Activated T-cell treated with anti-CD3 and anti-CD28 coated beads for 24 hours (primary cell): Measurements from ENCODE around the gene MPO.

ENCODE experiments used
- DNase-seq: peaks from one replicate; pipeline ENCODE4 v3.0.0-alpha.2; 2020; ENCODE audit warnings: low read depth

The MPO gene

DNA sequence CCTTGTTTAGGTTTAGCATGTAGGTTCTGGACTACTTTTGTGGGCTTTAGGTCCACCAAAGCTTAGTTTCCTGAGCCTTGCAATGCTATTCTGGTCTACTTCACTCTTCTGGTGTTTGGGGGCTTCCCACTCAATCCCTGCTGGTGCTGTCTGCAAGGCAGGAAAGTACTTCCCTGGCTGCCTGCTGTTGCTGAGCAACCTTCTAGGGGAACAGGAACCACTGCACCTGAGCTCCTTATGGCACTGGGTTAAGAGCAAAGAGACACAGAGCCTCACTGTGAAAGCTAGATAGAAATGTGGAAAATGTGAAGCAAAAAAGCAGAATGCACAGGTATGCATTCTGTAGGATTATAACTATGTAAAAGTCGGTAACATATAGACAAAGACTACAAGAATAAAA lies 17.0 kb downstream of the MPO start:
- no peak for DNase-seq

DNA sequence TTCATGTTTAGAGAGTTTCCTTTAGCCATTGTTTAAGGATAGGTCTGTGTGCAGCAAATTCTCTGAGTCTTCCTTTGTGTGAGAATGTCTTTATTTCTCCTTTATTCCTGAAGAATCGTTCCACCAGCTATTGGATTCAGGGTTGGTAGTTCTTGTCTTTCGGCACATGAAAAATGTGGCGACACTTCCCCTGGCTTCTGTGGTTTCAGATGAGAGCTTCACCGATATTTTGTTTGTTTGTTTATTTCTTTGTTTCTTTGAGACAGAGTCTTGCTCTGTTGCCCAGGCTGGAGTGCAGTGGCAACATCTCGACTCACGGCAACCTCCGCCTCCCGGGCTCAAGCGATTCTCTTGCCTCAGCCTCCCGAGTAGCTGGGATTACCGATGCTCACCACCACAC lies 18.6 kb downstream of the MPO start:
- no peak for DNase-seq

DNA sequence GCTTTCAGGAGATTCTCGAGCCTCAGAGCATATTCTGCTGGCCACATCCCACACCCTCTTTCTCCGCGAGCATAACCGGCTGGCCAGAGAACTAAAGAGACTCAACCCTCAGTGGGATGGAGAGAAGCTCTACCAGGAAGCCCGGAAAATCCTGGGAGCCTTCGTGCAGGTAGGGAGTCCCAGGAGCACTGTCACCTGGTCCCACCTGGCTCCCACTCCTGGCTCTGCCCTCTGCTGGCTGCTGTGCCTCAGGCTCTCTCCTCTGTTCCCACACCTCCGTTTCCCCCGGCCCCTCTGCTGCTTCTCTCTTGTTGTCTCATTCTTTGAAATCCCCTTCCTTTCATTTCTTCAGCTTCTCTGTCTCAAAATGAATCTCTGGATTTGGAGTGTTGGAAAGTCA lies 25.9 kb downstream of the MPO start:
- no peak for DNase-seq

DNA sequence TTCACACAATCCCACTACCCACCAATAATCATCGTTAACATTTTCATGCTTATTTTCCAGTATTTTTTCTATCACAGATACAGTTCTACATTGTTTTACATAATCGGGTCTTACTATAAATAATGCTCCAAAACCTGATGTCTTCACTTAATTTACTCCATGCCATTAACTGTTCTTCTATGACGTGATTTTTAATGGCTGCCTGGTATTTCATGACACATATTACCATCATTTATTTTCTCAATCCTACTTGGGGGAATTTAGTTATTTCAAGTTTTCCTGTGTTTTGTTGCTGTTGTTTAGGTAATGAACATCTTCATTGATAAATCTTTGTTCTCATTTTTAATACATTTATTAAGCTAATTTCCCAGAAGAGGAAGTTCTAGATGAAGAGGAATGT lies 27.7 kb downstream of the MPO start:
- DNase-seq: no peak

DNA sequence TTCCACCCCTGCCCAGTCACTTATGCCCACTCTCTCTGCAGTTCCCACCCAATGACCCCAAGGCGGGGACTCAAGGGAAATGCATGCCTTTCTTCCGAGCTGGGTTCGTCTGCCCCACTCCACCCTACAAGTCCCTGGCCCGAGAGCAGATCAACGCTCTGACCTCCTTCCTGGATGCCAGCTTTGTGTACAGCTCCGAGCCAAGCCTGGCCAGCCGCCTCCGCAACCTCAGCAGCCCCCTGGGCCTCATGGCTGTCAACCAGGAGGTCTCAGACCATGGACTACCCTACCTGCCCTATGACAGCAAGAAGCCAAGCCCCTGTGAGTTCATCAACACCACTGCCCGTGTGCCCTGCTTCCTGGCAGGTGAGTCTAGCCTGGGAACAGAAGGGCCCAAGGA lies 28.6 kb downstream of the MPO start:
- DNase-seq: no peak

DNA sequence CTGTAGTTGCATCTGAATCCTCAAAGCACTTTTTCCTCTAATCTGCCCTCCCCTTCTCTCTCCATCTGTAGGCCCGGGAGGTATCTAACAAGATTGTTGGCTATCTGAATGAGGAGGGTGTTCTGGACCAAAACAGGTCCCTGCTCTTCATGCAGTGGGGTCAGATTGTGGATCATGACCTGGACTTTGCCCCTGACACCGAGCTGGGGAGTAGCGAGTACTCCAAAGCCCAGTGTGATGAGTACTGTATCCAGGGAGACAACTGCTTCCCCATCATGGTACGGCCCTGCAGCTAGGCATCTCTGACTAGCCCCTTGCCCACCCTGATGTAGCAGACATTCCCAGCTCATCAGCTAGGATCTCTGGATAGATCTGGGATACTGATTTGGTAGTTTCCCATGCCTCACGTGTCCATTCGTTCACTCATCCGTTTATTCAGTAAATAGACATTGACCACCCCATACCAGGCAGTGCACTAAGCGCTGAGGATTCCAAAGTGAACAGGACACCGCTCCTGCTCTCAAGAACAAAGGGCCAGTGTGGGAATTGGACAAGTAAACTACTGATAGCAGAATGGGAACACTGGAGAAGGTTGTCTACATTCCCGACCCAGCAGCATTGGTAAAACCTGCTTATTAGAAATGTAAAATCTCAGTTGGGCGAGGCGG lies 30.3 kb downstream of the MPO start:
- no peak for DNase-seq

DNA sequence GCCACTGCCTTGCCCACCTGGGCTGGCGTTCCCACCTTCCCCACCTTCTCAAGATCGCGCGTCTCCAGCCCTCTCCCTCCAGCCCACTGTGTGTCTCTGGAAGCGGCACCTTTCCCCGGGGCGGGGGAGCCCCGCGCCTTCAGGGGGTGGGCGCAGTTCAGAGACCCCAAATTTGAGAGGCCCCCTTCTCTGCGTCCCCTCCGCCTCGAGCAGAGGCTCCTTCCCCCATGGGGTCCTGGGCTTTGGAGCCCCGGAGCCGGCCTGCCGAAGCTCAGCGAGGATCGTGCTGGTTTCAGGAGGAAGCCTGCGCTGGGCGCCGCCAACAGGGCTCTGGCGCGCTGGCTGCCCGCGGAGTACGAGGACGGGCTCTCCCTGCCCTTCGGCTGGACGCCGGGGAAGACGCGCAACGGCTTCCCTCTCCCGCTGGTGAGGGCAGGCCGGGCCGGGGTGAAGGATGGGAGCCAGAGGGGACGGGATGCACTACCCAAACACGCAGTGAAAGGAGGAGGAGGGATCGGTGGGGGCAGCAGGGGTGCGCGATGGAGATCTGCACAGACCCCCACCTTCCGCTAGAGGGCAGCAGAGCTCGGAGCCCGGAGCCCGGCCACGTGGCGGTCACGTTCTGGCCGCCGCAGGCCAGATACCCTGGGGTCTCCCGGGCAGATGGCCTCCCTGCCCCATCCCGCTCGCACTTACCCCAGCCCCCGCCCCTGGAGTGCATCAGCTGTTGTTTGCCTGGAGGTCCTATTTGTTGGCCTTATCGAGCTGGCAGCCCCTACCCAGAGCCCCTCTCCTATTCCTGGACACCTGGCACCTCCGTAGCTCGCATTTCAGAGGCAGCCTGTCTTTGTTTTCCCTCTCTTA lies 31.2 kb downstream of the MPO start:
- DNase-seq: peak; percentile 76

DNA sequence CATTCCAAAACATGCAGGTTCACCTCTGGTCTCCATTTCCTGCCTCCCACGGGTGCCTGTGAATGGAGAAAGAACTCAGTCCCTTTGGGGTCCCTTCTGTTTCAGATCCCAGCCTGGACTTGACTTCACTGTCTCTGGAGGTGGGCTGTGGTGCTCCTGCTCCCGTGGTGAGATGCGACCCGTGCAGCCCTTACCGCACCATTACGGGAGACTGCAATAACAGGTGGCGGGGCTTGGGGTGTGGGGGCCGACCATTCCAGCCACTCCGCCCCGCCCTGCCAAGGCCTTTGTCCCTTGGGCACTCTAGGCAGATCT lies 31.8 kb downstream of the MPO start:
- DNase-seq: no peak

DNA sequence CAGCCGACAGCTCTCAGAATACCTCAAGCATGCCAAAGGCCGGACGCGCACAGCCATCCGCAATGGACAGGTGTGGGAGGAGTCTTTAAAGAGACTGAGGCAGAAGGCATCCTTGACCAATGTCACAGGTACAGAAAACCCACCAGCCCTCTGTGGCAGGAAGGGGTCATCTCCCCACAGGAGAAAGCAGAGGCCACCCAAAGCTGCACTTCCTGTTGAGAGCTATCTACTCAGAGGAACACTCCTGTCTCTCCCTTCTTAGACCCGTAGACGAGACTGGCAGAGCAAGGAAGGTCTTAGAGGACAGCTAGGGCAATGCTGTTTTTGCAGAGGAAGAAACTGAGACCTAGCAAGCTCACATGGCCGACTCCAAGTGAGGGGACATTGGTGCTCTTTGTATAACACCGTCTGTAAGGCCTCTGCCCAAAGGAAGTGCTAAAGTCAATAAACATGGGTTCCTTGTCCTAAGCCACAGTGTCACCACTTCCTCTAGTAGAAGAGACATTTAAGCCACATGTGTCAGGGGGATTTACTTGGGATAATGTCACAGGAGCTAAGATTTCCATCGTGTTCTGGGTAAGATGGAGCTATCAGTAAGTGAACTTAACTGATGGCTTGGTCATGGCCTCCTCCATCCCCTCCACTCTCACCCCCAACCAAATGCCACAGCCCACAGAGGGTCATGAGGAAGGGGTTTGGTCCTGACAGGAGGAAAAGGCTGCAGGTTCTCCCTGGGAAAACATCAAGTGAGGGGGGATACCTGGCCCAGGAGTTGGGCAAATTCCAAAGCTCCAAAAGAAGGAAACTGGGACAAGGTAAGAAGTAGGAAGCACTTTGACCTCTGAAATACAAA lies 33.0 kb downstream of the MPO start:
- no peak for DNase-seq

DNA sequence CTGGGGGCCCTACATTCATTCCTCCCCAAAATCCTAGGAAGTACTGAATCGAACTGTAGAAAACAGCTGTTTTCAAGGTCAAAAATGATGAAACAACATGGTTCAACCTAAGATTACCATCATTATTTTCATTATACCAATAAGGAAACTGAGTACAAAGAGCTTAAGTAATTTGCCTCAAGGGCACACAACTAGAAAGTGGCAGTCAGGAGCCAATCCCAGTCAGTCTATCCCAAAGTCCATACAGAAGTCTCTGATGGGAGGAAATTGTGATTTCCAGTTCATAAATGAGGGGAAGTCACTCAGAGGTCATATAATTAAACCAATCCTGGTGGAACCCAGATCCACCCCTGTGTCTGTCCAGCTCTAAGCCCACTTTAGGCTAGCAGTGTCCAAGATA lies 34.0 kb downstream of the MPO start:
- no peak for DNase-seq

DNA sequence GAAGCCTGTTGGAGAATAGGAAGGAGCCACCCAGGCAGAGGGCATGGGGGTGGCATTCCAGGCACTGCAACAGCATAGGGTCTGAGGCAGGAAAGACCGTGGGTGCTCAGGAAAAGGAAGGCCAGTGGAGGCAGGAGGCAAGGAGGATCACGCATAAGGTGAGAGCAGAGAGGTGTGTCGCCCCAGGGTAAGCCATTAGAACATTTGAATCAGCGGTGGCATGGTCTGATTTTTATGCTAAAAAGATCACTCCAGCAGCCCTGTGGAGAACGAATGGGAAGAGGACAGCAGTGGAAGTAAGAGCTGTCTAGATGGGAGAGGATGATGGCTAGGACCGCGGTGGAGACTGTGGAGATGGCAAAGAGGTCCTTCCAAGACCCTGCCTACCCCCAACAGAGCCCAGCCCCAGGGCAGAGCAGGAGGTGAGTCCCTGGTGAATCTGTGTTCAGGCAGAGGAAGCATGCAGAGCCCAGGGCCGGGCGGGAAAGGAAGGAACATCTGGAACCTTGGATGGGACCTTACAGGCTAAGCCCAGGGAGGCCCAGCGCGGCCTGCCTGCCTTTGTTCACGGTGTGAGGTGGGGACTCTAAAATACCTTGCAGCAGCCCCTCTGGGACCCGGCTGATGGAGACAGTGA lies 34.5 kb downstream of the MPO start:
- no peak for DNase-seq

DNA sequence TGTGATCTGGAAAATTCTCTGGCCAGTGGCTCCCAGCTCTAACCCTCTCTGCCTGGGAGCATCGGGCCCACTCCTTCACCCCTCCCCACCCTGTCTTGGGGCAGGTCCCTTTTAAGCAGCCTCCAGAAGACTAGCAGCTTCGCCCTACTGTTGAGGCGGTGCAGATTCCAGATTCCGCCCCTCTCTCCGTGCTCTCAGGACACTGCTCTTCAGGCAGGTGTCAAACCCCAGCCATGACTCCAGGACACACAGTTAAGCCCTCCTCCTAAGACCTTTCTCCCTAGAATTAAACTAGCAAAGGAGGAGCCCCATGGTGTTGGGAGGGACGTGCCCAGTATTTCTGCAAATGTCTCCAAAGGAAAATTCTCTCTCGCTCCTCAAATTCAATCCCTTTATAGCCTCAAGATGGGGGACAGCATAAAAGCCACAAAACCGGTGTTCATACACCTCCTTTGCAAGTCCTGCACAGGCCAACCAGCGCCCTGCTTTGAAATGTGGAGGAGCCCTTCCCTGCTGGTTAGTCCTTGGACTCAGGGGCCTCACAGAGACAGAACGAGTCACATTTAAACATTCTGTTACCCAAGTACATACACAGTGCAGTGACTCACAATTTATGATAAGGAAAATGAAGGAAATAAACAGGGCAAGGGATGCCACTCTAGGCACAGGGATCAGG lies 35.2 kb downstream of the MPO start:
- no peak for DNase-seq

DNA sequence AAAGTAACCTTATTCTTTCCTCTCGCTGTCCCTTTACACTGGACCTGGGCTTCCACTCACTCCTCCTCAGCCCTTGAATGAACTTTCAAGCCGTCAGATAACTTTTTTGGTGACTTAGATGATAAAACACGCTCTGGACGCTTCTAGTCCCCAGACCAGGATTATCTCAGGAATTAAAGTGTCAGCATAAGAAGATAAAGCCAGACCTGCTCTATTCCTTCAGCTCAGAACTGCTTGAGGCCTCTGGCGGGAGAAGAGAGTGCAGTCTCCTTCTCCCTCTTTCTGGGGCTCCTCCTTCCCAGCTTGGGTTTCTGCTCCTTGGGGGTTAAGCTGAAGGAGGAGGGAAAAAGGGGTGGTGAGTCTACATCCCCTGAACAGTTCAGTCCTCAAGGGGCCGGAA lies 35.8 kb downstream of the MPO start:
- DNase-seq: no peak

DNA sequence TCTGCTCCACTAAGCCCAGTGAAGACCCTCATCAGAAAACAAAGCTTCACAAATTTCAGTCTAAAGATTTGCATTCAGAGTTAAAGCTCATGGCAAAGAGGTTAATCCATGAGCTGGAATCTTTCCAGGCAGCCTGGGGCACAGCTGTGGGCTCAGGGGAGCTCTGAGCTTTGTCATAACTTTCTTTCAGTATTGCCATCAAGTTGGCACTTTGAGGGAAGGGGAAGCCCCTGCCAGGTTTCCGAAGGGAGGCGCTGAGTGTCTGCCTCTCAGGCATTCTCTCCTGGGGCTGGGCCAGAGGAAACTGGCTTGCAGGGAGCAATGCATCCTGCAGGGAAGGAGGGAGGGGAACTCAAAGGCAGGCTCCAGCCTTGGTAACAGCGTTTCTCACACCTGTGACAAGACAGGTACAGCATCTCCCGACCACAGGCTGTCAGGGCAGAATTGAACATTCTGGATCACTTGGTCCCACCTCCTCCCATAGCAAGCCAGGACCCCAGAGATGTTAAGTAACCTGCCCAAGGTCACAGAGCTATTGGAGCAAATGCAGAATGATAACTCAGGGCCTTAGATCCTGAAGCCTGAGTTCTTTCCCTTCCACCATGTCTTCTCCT lies 38.5 kb downstream of the MPO start:
- no peak for DNase-seq

DNA sequence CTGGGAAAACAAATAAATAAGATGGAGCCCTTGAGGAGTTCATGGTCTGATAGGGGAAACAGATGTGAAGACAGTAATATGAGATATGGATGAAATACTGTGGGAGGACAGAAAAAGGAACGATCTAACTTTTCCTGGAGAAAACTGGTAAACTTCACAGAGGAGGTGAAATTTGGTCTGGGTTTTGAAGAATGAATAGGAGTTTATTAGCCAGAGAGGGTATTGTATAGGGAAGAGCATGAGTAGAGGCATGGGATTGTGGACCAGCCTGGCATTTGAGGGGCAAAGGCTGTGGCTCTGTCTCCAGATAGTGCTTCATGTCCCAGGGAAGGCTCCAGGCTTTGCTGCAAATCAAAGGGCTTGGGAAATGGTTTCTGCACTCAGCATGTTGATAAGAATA lies 40.7 kb downstream of the MPO start:
- DNase-seq: no peak

DNA sequence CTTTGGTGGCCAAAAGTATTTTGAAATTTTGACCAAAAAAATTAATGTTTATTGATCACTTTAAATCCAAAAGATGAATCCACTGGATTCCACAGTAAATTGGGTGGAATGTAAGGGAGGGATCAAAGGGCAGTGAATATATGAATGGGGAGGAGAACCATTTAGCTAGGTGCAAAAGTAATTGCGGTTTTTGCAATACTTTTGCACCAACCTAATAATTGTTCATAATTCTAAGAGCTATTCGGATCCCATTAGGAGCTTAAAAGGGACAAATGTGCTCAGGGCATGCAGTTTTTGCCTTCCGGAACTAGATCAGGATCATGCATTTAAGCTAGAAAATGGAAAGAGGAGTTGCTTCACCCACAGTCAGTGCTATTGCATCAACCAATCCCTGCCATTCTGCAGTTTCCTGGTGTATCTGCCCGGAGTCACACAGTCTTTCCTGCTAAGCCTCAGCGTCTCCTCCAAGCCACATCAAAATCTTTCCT lies 42.5 kb downstream of the MPO start, which contains the start of gene LPO:
Gene LPO, plus strand, starts transcription at position 438 of the 488 bp plus-strand sequence. CDS start 4,396 bp downstream, outside the sequence.
- DNase-seq: no peak

DNA sequence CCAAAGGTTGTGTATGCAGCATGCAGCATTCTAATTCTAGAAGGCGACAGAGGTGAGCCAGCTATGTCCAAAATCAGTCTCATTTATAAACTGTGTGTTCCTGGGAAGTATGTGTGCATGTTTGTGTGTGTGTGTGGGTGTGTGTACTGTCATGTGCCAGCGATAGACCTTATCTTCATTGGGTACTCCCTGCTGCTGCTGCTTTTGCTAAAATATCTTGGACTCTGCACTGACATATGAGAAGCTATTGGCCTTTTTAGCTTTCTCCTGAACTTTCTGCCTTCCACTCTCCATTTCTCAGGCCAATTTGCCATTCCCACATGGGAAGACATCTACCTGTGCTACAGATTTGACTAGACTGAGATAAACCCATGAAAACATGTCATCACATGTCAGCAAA lies 44.3 kb downstream of the MPO start:
- no peak for DNase-seq

DNA sequence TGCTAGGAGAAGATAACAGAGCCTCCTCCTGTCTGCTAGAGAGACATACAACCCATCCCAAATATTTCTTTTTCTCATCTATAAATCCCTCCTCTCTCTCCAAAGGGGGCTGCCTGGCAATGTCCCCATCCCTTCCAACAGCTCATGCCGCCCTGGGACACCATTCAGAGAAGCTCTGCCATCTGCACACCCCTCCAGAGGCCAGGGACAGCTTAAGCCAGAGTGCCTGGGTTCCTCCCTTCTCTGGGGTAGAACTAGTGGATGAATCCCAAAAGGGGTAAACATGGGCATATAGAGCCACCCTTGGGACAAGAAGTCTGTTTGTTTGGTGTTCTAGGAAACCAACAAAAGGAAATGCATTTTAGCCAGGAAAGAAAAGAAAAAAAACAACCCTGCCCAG lies 44.9 kb downstream of the MPO start:
- DNase-seq: no peak

DNA sequence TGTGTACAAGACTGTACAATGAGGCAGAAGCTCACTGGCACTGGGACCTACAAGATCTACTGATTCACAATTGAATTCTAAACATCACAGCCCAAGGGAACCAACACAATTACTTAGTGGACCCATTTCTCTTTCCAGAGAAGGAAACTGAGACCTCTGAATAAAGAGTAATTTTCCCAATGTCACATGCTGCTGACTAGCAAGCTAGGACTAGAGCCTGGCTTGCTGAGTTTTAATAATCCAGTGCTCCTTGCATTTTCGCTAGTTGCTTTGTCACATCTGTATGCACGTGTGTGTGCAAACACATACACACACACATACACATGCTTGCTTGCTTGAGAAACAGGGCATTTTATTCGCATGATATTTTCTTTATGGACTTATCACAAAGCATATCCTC lies 46.2 kb downstream of the MPO start:
- DNase-seq: no peak

DNA sequence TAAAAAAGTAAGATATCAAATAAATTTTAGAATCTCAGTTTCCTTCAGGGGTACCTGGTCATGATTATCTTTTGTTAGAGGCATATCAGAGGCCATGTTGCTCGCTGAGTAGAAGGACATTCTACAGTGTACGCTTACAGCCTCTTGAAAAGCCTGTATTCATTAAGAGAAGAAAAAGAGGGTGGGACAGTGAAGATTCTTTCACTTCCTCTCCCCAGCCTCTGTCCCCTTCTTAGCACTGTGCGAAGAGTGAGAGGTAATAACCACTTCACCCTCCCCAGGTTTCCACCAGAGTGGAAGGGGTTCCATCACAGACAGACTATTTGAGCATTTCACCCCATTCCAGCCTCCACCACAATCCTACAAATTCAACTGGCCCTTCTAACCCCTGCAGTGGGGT lies 47.2 kb downstream of the MPO start:
- DNase-seq: no peak

DNA sequence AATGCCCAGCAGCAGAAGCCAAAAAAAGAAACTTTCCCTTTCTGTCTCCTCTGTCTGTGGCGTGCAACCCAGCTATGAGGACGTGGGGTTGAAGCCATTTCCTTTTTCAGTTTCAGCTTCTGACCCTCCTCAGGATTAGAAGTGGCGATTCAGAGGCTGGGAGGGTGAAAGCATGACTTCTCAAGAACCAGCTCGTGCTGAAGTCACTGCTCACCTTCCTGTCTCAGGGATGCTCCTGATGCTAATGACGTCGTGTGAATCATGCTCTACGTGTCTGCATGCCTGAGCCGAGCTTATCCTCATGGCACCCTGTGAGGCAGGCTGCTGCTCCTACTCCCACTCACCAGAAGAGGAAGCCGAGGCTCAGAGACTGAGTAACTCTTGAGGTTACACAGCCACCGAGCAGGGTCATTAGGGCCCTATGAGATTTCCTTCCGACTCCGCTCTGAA lies 48.0 kb downstream of the MPO start:
- no peak for DNase-seq
